GM11168 (cell line): ENCODE data around the gene PPP3CA.

Experiments used
- in situ Hi-C: fragments of 300-500 bp; cut with MboI; formaldehyde crosslinking; loops from one replicate; pipeline ENCODE4 v1.12.0; 2022; ENCODE audit warnings: low sequenced_read_pairs; ENCODE audit not compliant: unreplicated experiment

Gene PPP3CA

DNA sequence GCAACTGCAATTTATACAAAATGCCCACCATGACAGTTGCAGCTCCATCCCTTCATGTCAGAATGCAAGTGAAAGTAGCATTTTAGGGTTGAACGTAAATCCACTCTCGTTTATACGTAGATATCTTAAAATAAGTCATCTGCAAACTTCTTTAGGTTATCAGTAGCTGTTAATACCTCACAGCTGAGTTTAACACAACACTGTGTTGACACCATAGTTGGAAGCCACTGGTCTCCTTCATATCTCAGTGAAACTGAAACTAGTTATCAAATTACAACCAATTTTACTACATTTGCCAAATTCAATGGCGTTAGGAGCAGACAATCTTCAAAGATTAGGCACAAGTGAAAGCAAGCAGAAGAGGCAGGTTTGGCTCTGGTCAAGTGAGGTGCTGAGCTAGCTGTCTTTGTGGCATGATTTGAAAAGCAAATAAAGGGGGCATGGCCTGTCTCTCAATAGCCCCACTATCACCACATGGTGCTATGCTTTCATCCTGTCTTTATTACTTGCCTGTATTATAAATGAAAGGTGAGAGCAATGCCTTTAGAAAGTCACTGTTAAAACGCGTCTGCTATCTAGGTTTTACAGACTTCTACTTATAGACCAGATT is 12.3 kb downstream of the PPP3CA start:
- in situ Hi-C loops = no loop called here

DNA sequence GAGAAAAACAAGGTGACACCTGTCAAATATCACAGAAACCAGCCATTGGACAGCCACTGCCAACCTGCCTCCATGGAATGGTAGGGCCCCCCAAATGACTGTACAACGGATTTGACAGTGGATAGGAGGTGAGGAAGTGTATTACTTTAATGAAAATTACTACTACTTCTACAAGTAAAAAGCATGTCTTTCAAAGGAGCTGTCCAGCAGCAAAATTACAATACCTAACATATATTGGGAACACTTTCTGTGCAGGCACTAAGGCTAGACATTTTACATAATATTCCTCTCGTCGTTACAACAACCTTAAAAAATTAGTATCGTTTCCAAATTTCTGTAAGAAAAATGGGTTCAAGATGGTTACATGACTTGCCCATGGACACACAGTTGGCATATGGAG is 14.9 kb downstream of the PPP3CA start:
- in situ Hi-C loops = no loop called here

DNA sequence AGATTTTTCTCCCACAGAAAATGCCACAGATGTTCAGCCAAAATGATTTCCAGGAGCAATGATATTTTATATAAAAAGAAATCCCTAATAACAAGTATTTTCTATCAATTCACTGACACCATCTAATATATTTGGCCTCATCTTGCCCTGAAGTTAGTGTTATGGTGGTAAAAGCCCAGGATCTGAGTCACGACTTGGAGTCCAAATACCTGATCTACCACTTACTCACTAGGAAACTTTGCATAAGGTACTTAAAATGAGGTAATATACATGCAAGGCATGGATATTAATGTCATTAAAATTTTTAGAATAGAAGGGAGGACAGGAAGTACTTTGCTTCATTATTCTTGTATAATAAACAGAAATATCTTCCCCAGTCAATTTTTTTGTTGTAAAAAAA is 16.3 kb downstream of the PPP3CA start:
- in situ Hi-C loops = no loop called here

DNA sequence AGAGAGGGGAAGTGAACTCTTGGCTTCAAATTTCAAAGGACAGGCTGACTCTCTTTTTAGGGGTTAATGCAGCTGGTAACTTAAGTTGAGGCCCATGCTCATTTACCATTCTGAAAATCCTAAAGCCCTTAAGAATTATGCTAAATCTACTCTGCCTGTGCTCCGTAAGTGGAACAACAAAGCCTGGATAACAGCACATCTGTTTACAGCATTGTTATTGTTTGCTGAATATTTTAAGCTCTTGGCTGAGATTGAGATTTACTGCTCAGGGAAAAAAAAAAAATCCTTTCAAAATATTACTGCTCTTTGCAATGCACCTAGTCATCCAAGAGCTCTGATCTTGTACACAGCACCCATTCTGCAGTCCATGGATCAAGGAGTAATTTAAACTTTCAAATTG is 17.7 kb downstream of the PPP3CA start:
- in situ Hi-C loops = no loop called here

DNA sequence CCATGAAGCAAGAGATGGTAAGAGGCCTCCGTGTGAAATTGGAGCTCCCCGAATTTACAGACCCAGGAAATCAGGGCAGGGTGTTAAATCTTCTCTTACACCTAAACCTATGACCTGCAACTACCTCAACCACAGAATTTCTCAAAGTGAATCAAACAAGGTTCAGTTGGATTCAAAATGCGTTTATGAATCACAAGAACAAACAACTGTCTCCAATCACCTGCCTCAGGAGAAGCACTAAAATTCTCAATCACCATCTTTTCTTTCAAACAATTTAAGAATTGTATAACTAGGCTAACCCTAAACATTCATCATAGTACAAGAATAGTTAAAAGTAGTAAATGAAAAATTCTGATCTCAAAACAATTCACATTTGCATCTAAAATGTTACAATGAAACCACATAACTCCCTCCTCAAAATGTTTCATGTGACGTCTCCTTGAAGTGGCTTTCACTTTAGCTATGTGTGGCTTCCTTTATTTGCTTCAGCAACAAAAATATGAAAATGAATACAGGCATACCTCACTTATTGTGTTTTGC is 19.2 kb downstream of the PPP3CA start:
- in situ Hi-C loops = no loop called here

DNA sequence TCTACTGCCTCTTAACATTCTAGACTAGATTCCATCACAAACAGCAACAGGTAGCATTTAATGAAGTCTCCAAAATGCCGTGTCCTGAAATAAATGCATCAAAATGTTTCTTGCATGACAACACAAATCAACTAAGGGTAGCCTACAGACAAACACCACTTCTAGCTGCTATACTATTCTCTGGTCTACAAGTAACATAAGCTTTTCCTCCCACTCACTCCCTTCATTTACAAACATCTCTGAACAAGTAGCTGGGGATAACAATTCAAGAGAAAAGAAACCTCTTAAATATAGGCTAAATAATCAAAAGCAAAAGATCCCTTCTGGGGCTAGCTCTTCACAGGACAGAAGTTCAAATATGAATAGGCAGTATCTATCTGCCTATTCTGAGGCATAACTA is 20.8 kb downstream of the PPP3CA start:
- in situ Hi-C loops = no loop called here

DNA sequence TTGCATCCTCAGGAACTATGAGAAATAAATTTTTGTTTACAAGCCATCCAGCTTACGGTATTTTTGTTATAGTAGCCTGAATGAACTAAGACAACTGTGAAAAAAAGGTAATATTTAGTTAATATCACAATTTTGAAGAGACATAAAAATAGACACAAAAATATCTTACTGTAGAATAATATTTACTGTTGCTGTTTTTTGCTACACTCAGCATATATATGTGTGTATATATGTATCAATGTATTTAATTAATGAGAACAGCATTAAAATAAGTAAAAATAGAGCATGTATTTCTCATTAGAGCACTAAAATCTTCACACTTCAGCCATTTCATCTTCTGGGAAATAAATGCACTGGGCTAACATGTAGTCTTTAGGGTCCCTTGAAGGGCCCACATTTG is 24.6 kb downstream of the PPP3CA start:
- in situ Hi-C loops = no loop called here

DNA sequence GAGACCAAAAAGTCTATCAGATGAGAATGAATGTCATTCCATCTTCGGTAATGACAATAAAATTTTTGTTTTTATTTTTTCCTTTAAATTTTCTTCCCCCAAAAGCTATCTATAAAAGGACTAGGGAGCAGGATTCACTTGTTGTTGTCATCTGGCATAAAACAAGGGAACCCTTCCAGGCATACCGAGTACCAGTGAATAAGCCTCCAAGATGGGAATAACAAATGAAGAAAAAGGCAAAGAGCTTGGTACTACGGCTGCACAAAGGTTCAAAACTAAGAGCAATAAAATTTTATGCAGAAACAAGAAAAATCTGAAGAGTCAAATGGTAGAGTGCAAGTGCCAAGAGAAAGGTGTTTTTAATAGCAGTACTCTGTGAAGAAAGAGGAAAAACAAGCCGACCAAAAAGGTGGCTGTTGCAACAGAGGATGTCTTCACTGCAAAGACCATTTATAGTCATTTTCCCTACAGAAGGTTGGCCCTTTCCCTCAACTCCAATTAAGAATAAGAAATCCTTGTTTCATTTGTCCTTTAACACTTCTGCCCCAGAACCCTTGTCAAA is 25.8 kb downstream of the PPP3CA start:
- in situ Hi-C loops = no loop called here

DNA sequence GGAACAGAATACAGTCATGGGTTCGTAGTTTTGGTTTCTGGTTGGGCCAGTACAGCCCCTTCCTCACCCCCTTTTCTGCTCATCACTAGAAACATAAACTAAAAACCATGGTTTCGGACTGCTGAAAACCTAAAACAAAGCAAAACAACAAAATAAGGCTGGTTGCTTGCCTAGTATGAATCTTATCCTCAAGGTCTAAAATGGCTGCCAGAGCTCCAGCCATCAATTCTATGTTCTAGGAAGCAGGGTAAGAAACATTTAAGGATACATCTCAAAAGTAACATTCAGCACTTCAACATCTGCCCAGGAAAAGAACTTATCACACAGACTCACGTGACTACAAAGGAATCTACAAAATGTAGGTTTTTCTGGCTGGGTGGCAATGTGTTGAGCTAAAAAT is 31.5 kb downstream of the PPP3CA start:
- in situ Hi-C loops = no loop called here

DNA sequence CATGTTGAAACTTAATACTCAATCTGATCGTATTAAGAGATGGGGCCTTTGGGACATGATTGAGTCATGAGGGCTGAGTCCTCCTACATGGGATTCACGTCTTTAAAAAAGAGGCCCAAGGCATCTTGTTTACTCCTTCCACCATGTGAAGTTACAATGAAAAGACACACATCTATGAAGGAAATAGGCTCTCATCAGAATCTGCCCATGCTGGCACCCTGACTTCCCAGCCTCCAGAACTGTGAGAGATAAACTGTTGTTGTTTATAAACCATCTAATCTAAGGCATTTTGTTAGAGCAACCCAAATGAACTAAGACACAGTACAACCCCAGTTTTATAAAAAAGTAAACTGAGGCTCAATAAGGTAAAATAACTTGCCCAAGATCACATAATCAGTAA is 32.3 kb downstream of the PPP3CA start:
- in situ Hi-C loops = no loop called here

DNA sequence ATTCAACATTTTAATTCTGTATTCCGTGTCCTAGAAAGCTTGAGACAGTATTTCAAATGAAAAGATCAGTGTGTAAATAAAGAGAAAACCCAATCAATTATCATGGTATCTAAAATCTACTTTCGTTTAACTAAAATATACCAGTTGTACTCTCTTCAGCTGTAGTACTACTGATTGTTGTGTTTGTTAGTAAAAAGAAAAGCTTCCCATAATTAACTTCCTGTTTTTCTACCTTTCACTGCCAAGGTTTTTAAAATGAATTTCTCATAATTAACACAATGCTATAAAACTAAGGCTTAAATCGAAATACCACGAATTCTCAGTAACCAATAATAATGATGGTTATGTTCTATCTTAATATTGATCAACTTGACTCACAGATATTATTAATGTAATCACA is 37.4 kb downstream of the PPP3CA start:
- in situ Hi-C loops = no loop called here

DNA sequence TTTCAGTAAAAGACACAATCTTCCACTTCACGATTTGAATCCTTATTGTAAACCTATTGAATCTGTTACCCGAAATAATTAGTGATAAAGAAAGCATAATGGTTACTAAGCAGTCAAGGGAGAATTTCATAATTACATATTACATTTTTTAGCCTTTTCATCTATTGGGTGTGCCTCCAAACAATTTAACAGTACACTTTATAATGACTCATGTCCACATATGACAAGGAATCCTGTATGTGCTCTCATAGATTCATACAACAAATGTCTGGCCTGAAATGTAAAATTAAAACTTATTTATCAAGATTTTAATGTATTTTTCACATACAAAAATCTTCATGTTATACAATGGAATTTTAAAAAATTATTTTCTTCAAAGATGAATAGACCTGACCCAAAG is 39.4 kb downstream of the PPP3CA start:
- in situ Hi-C loops = no loop called here

DNA sequence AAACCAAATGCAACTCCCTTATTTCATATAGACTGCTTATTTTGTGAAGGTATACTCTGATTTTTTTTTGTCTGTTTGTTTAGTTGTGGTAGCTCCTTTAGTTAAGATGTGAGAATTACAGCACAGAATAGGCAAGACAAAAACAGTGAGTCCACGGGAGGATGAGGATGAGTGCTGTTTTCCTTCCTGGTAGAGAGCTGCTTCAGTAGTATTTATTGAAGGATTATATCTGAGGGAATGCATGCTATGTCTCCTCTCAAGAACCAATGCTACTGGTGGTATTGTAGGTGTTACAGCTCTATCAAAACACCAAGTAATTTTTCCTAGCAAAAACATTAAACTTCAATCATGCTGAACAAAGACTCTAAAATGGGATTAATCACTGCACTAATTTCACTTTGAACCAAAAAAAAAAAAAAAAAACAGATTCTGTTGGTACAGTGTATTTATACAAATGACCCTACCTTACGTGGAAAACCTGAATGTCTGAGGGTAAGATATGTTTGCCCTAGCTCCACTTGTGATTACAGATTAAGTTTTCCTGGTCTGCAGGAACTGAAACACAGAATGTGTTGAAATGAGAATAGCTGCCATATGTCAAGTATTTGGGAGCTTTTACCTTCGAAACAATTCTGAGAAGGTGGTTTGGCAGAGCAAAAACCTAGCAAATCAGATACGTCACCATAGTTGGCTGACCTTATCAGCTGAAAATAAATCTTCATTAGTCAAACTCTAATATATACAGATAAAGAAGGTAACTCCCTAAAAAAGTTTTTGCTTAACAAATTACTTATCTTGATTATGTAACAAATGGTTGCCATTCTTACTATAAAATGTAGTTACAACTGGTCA is 40.3 kb downstream of the PPP3CA start:
- in situ Hi-C loops = no loop called here

DNA sequence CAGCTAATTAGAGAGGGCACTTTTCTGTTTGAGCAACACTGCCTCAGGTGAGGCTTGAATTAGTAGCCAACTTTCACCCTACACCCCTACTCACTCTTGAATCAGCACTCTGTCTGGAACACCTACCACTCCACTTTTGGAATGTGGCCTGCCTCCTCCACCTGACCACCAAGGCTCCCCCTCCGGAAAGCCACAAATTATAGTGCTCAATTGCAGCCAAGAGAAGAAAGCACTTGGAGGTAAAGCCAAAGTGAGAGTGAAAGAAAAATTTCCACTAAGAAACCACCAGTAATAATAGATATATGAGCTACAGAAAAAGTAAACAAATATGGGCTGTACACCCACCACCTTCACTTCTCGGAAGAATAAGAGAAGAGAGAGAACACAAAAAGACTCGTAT is 41.1 kb downstream of the PPP3CA start:
- in situ Hi-C loops = no loop called here

DNA sequence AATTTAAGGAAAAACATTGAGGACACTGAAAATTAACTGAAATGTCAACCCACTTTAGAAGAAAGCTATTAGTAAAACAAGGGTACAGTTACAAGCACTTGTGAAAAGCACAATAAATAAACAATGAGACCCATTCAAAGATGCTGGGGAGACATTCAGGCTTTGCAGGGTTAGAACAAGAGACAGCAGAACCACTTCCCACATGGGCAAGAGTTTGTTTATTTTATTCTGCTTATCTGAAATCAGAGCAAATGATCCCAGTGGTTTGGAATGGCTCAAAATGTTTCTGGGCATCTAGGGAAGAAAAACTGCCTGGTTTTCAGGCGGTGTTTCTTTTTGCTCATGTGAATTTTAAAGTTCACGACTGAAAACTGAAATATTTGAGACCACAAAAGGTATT is 42.4 kb downstream of the PPP3CA start:
- in situ Hi-C loops = no loop called here

DNA sequence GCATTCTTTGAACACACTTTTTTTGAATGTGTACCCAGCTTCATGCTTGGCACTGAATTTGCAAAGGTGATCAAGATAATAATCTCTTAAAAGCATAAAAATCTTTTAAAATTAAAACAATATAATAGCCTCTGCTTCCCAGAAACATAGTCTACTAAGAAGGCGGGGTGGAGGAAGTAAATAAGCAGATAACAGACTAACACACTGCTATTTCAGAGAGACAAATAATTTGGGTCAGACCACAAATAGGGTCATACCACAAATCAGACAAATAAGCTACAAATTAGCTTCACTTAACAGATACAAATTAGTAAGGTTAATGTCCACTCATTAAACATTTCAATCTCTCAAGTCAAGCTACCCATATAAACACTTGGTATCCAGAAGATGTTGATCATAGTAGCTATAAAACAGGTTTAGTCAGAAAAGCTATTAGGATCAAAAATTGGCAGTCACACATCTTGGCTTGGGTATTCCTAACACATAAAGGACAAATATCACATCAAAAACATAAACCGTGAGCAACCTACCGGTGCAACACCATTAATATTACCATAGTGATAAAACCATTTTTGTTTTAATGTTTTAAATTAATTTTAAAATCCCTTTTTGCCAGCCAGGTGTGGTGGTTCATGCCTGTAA is 47.3 kb downstream of the PPP3CA start:
- in situ Hi-C loops = no loop called here

DNA sequence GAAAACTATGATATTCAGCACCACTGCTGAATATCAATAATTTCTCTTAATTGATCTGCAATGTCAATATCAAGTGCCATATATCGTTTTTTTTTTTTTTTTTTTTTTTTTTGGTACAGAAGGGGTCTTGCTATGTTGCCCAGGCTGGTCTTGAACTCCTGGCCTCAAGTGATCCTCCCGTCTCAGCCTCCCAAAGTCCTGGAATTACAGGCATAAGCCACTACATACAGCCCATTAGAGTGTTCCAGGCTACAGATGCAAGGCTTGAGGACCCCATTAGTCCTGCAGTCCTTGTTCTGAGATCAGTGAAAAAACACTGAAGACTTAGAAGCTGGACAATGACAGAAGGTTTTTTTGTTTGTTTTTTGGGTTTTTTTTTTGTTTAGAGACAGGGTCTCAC is 48.3 kb downstream of the PPP3CA start:
- in situ Hi-C loops = no loop called here

DNA sequence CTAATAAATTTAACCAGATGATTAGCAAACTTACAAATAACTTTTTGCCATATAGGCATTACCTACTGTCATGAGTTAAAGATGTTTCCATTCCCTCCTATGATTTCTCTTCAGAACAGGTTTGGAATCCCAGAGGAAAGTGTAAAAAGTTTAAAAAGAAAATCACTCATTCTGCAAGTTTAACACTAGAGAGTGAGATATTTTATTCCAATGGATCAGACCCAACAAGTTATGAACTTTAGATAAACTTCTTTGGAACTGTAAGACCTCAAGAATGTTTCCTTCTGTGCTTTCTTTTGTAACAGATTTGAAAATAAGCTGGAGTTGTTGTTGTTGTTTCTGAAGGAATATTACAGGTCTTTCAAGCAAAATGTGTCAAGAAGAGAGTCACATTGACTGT is 51.6 kb downstream of the PPP3CA start:
- in situ Hi-C loops = no loop called here

DNA sequence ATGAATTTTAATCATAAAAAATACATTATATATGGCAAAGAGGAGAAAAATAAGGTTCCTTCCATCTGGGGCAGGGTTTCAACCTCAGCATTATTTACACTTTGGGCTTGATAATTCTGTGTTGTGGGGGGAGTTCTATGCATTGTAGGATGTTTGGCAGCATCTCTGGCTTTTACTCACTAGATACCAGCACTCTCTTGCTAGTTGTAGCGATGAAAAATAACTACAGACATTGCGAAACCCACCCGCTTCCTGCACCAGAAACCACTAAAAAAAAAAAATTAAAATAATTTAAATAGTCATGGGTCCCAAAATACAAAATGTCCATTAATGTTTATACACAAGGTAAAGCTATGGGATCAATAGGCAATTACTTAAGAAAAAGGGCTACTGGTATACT is 52.7 kb downstream of the PPP3CA start:
- in situ Hi-C loops = no loop called here

DNA sequence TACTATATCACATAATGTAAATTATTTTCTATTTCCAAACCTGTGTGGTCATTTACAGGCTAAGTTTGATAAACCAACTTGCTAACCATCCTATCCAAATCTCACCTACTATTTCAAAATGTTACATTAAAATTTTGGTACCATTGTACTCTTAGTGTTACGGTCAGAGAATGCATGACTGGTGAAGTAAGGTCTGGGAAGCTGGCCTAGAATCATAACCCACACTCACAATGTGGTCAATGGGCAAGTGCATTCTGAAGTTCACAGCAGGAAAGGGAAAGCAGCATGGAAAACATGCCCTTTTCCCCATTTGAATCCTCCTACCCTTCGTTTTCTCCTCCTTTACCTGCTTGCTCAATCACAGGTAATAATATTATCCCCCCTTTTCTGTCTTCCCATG is 54.4 kb downstream of the PPP3CA start:
- in situ Hi-C loops = no loop called here

DNA sequence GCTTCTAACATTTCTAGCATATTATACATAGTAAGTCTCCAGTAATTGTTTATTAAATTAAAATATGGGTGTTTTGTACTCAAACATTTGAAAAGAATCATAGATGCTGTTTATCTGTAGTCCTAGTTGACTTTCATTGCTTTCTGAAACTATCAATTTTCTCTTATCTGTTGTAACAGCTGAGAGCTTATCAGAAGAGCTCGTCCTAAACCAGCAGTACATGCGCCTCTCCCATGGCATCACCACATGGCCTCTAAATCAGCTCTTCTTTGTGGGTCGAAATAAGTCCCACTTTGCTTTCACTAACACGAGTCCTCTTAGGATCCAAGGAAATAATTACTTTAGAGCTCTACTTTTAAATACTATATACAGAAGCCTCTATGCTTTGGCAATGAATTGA is 55.1 kb downstream of the PPP3CA start:
- in situ Hi-C loops = no loop called here
